Spleen (tissue), 7 donors: ENCODE data around the gene ZNF578.
"Not testable (repeated sequence)": the region's sequence is repeated elsewhere in the genome, so short reads cannot be mapped to it uniquely, and the experiment has no call there.

ENCODE experiments used
- POLR2A ChIP-seq, 3 donors: fragments of 450-650 bp; IDR thresholded peaks; one replicate each; pipeline ENCODE4 v1.5.1; 2017; ENCODE audit warnings: antibody characterized with exemption in 3 of 3, mild to moderate bottlenecking in 1 of 3
- POLR2AphosphoS5 ChIP-seq, 3 donors: sonication (generic); formaldehyde crosslinking; IDR thresholded peaks; one replicate each; pipeline ENCODE4 v1.5.1; 2017; ENCODE audit warnings: antibody characterized with exemption in 3 of 3
- TF ChIP-seq, protein P1 (sequence below), 11 experiments: fragments of 200-600 bp in 7 of 11; fragments of 450-650 bp in 4 of 11; sonication (generic) in 4 of 11; IDR thresholded peaks in 8 of 11; conservative IDR thresholded peaks in 3 of 11; 1 replicate in 7 of 11; 2 replicates in 4 of 11; pipeline versions ENCODE4 v1.4.0 to v1.8.0; 2016 to 2021; ENCODE audit warnings: antibody characterized with exemption in 11 of 11, inconsistent platforms in 4 of 11, mild to moderate bottlenecking in 1 of 11
- donor health status: DM: no; HTN: no; CAD: no; lungs with moderate emphysema.
- donor health status: DM: no; HTN: no; CAD: no.
- donor health status: DM: no; HTN: no; CAD: no.

DNA sequence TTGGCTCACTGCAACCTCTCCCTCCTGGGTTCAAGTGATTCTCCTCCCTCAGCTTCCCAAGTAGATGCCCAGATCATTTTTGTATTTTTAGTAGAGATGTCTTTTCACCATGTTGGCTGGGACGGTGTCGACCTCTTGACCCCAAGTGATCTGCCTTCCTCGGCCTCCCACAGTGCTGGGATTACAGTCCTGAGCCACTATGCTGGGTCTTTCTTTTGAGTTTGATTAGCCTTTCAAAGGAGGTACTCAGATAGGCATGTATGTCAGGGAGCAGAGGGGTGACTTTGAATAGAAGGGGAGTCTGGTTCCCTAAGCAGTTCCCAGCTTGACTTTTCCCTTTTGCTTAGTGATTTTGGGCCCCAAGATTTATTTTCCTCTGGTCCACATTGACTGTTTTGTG is 47.1 kb downstream of the ZNF578 start:
- TF ChIP-seq, protein P1, sequence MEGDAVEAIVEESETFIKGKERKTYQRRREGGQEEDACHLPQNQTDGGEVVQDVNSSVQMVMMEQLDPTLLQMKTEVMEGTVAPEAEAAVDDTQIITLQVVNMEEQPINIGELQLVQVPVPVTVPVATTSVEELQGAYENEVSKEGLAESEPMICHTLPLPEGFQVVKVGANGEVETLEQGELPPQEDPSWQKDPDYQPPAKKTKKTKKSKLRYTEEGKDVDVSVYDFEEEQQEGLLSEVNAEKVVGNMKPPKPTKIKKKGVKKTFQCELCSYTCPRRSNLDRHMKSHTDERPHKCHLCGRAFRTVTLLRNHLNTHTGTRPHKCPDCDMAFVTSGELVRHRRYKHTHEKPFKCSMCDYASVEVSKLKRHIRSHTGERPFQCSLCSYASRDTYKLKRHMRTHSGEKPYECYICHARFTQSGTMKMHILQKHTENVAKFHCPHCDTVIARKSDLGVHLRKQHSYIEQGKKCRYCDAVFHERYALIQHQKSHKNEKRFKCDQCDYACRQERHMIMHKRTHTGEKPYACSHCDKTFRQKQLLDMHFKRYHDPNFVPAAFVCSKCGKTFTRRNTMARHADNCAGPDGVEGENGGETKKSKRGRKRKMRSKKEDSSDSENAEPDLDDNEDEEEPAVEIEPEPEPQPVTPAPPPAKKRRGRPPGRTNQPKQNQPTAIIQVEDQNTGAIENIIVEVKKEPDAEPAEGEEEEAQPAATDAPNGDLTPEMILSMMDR (IDR thresholded peaks at IDR 0.05 in 8 of 11, conservative IDR thresholded peaks at IDR 0.05 in 3 of 11): not testable (repeated sequence)
- TF ChIP-seq POLR2AphosphoS5, POLR2A (IDR thresholded peaks at IDR 0.05): not testable (repeated sequence)
